Activated T-helper 17 cell treated with anti-CD3 and anti-CD28 coated beads, Interleukin-2, amount 50 U/mL, for 72 hours (primary cell): ENCODE results near the gene PRRX1. TPM values are rescaled to one million over a fixed set of nuclear protein-coding genes. Genes with fewer than 3 reads are reported as not detected.

Source experiments
- ATAC-seq: fragments of 150-1000 bp; cut with Tn5 transposase; replicated peaks from 2 replicates; pipeline ENCODE4 v1.10.0; 2021; ENCODE audit warnings: mild to moderate bottlenecking, moderate library complexity
- H3K27ac Mint-ChIP-seq: one replicate; pipeline ENCODE4 v1.8.0; 2022; ENCODE audit warnings: mixed read lengths
- H3K27me3 Mint-ChIP-seq: one replicate; pipeline ENCODE4 v1.8.0; 2022; ENCODE audit warnings: mixed read lengths
- H3K36me3 Mint-ChIP-seq: one replicate; pipeline ENCODE4 v1.8.0; 2022; ENCODE audit warnings: low read depth, mild to moderate bottlenecking, mixed read lengths
- H3K4me1 Mint-ChIP-seq: one replicate; pipeline ENCODE4 v1.8.0; 2022; ENCODE audit warnings: mixed read lengths
- H3K4me3 Mint-ChIP-seq: one replicate; pipeline ENCODE4 v1.8.0; 2022; ENCODE audit warnings: mild to moderate bottlenecking, mixed read lengths
- H3K9me3 Mint-ChIP-seq: one replicate; pipeline ENCODE4 v1.8.0; 2022; ENCODE audit warnings: mixed read lengths
- total RNA-seq, 2 donors: library from RNA; stranded (reverse); gene quantifications; one replicate each; pipeline ENCODE4 v1.2.3, GENCODE V29; 2022

The PRRX1 gene
- total RNA-seq, 2 donors from 2014 or later: not detected

DNA sequence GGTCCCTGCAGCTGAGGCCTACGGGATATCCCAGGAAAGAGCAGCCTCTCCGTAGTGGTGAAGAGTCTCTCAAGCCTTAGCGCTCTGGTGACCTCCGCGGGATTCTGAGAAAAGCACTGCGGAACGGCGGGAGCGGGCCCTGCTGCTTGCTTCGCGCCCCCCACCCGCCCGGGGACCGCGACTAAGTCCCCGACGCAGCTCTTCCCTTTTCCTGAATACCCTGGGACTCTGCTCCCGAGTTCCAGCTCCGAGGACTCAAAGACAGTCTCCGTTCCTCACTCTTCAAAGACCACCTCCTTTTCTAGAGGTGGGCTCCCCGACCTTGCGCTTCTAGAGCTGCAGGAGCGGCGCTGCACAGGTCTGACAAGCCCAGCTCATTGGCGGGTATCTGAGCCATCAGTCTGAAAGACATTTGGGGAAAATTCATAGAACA, 3.6 kb upstream of the PRRX1 start:
- Mint-ChIP-seq H3K27ac (no peak overlapping the region), H3K4me3 (no peak overlapping the region), H3K27me3 (peaks cover 60% of the 10 kb centered on the region), H3K36me3 (no peaks in the 10 kb centered on the region), H3K4me1 (peaks cover 4% of the 10 kb centered on the region), H3K9me3 (no peaks in the 10 kb centered on the region)
- ATAC-seq: no peak

GRCh38 chr1:170660871-170661645, 2.9 kb upstream of the PRRX1 start:
- H3K27me3 Mint-ChIP-seq: peaks cover 62% of the 10 kb centered on the region
- no peaks in the 10 kb centered on the region for H3K9me3 Mint-ChIP-seq
- peak overlapping the region; percentile 33 for H3K4me3 Mint-ChIP-seq
- H3K4me1 Mint-ChIP-seq: peaks cover 4% of the 10 kb centered on the region
- ATAC-seq: no peak
- no peak overlapping the region for H3K27ac Mint-ChIP-seq
- no peaks in the 10 kb centered on the region for H3K36me3 Mint-ChIP-seq

DNA sequence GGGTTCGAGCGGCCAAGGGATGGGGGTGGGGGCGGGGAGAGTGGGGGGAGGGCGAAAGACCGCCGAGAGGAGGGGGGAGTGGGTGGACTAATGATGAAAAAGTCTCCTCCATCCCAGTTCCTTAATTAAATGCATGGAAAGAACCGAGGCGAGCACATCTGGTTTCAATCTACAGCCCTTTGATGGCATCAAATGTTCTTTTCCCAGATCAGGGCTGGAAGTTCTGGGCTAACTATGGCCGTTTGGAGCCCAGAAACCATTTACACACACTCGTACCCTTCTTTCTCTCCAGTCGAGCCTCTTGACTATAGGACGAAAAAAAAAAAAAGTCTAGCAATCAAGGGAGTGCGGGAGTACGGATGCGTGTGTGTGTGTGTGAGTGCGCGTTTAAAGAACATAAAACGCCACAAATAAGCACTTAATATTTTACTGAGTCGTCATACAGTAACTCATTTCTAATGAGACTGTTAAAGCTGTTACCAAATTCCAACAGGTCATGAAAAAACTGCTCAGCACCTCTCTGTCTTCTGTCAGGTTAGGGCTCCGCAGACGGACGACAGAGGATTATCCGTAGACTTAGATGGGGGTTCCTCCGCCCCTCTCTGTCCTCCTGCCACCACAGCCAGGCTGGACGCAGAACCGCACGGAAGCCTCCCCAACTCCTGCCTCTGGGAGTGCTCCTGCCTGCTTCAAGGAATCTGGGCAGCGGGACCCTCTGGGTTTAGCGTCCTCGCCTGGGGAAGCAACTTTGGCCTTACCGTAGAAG, 2.1 kb upstream of the PRRX1 start:
- no peaks in the 10 kb centered on the region for H3K36me3 Mint-ChIP-seq
- H3K4me3 Mint-ChIP-seq: no peak overlapping the region
- no peak overlapping the region for H3K27ac Mint-ChIP-seq
- no peaks in the 10 kb centered on the region for H3K9me3 Mint-ChIP-seq
- no peak for ATAC-seq
- H3K4me1 Mint-ChIP-seq: peaks cover 4% of the 10 kb centered on the region
- H3K27me3 Mint-ChIP-seq: peaks cover 65% of the 10 kb centered on the region

DNA sequence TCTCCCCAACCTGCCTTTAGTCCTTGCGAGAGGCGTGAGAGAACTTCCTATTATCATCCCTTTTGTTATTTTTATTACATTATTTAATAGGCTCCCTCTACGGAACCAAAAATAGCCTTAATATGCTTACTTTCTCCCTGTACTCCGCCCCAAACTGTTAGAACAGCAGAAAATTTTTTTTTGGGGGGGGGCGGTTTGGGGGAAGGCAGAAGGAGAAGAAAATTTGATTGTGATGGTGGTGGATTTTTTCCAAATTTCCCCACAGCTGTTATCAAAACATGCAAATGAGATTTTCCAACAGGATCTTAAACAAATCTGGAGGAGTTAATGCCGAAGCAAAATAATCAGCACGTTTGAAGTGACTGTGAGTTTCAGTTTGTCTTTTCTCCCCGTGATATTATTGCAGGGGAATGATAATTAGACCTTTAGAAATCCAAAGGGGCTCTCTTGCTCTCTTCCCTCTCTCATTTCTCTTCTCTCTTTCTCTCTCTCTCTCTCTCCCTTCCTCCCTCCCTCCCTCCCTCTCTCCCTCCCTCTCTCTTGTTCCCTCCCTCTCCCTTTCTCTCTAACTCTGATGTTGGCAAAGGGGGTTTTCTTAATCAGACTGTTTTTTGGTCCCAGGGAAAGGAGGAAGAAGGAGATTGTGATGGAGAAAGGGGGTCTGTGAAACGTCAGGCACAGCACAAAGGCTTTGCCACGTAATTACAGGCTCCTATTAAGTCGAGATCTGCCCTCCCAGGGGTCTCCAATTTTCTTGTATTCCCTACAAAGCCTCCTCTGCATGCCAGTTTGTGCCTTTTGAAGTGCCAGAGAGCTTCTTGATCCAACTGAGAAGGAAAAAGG, 1.1 kb upstream of the PRRX1 start:
- peaks cover 66% of the 10 kb centered on the region for H3K27me3 Mint-ChIP-seq
- H3K4me1 Mint-ChIP-seq: peaks cover 4% of the 10 kb centered on the region
- H3K36me3 Mint-ChIP-seq: no peaks in the 10 kb centered on the region
- ATAC-seq: no peak
- H3K9me3 Mint-ChIP-seq: no peaks in the 10 kb centered on the region
- no peak overlapping the region for H3K27ac Mint-ChIP-seq
- H3K4me3 Mint-ChIP-seq: no peak overlapping the region

GRCh38 chr1:170663404-170664092, 383 bp upstream of the PRRX1 start:
- peak overlapping the region; percentile 26 for H3K4me3 Mint-ChIP-seq
- H3K4me1 Mint-ChIP-seq: peaks cover 4% of the 10 kb centered on the region
- H3K36me3 Mint-ChIP-seq: no peaks in the 10 kb centered on the region
- no peak for ATAC-seq
- peaks cover 66% of the 10 kb centered on the region for H3K27me3 Mint-ChIP-seq
- no peak overlapping the region for H3K27ac Mint-ChIP-seq
- H3K9me3 Mint-ChIP-seq: no peaks in the 10 kb centered on the region

- H3K4me3 Mint-ChIP-seq: peak overlapping the region; percentile 26
- no peaks in the 10 kb centered on the region for H3K36me3 Mint-ChIP-seq
- ATAC-seq: no peak
- H3K4me1 Mint-ChIP-seq: peaks cover 4% of the 10 kb centered on the region
- H3K9me3 Mint-ChIP-seq: no peaks in the 10 kb centered on the region
- peaks cover 68% of the 10 kb centered on the region for H3K27me3 Mint-ChIP-seq
- H3K27ac Mint-ChIP-seq: no peak overlapping the region
Measured at GRCh38 chr1:170664828-170665612, 1.1 kb downstream of the PRRX1 start.

- Mint-ChIP-seq H3K27ac (no peak overlapping the region), H3K4me3 (no peak overlapping the region), H3K27me3 (peaks cover 70% of the 10 kb centered on the region), H3K4me1 (peaks cover 4% of the 10 kb centered on the region), H3K36me3 (no peaks in the 10 kb centered on the region), H3K9me3 (no peaks in the 10 kb centered on the region)
- no peak for ATAC-seq
Measured at GRCh38 chr1:170665629-170666028, 1.7 kb downstream of the PRRX1 start.

GRCh38 chr1:170666541-170667254, 2.8 kb downstream of the PRRX1 start:
- H3K36me3 Mint-ChIP-seq: no peaks in the 10 kb centered on the region
- H3K9me3 Mint-ChIP-seq: no peaks in the 10 kb centered on the region
- no peak overlapping the region for H3K4me3 Mint-ChIP-seq
- ATAC-seq: no peak
- no peaks in the 10 kb centered on the region for H3K4me1 Mint-ChIP-seq
- peaks cover 74% of the 10 kb centered on the region for H3K27me3 Mint-ChIP-seq
- H3K27ac Mint-ChIP-seq: no peak overlapping the region

DNA sequence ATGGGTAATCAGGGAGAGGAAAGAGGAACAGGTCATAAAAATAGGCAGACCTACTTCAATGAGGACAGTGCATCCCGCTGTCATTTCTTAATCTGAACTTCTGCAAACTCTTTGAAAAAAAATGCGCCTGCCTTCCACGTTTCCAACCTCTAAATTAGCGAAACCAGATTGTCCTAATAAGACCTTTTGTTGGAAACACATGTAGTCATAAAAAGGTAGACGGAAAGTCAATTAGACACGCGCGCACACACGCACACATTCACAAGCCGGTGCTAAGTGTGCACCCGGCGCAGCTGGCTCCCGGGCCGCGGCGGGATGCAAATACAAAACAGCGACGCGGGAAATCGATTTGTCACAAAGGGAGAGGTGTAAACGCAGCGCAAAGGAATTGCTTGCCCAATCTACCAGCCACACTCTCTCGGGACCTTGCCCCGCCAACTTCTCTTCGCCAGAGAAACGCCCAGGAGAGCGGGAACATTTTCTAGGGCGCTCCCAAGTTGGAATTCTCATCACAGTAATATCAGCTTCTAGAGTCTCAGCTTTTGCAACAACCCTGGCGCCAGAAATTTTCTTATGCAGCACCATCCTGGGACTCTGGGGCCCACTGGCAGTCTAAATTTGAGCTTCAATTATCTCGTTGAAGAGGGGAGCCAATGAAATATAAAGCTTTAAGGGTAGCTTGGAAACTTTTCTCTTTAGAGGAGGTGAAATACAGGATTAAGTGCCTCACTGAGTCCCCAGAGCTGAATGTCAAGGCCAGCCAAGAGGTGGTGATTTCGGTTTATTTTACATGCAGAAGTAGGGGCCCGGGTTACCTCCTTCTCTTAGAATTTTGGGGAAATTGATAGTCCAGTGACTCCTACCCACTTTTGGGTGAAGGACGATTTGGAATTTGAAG, 4.5 kb downstream of the PRRX1 start:
- Mint-ChIP-seq H3K4me3 (peak overlapping the region; percentile 13), H3K27me3 (peaks cover 78% of the 10 kb centered on the region), H3K4me1 (no peaks in the 10 kb centered on the region), H3K27ac (no peak overlapping the region), H3K9me3 (no peaks in the 10 kb centered on the region), H3K36me3 (no peaks in the 10 kb centered on the region)
- ATAC-seq: no peak

GRCh38 chr1:170669107-170669445, 5.1 kb downstream of the PRRX1 start:
- H3K9me3 Mint-ChIP-seq: no peaks in the 10 kb centered on the region
- no peaks in the 10 kb centered on the region for H3K36me3 Mint-ChIP-seq
- H3K4me1 Mint-ChIP-seq: no peaks in the 10 kb centered on the region
- no peak for ATAC-seq
- H3K27ac Mint-ChIP-seq: no peak overlapping the region
- H3K4me3 Mint-ChIP-seq: no peak overlapping the region
- H3K27me3 Mint-ChIP-seq: peaks cover 80% of the 10 kb centered on the region

DNA sequence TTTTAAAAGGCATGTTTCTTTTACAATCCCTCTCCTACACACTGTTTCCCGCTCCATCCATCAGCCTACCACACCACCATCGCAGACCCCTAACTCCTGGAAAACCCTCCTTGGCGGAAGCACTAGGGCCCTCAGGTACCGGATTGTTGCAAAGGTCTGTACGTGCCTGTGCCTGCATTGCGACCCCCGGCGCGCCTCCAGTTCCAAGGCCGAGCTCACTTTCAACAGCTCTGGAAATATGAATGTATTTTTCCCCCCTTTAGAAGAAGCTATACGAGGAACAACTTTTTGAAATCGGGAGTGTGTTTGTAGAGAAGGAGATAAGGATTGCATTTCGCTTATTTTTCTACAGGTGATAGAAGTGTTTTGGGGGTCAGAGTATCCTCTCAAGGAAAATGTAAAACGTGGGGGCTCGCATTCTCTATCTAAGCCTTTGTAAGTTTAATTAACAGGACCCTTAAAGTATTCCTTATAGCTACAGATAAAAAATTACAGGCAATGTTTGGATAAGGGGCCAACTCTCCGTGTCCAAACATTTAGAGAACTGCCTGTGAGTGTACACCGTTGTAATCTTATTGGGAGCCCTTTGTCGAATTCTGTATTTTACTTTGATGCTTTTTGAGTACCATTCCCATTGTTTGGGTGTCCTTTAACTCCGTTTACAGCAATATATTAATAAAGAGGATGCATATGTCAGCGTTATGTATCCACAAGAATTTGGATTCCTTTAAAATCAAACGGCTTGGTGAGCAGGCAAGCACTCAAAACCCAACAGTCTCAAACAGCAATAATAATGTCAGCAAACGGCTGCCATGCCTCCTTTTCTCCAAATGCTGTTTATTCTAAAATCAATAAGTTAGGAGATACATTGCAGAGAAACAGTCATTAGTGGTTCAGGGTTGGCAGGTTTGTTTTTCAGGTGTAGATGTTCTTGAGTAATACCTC, 5.9 kb downstream of the PRRX1 start:
- peaks cover 84% of the 10 kb centered on the region for H3K27me3 Mint-ChIP-seq
- no peaks in the 10 kb centered on the region for H3K9me3 Mint-ChIP-seq
- no peak overlapping the region for H3K27ac Mint-ChIP-seq
- H3K4me3 Mint-ChIP-seq: no peak overlapping the region
- H3K36me3 Mint-ChIP-seq: no peaks in the 10 kb centered on the region
- no peaks in the 10 kb centered on the region for H3K4me1 Mint-ChIP-seq
- no peak for ATAC-seq
